Measurements from ENCODE around the gene PIGT. TPM values are rescaled to one million over a fixed set of nuclear protein-coding genes. Genes with fewer than 3 reads are reported as not detected.
A peak's percentile ranks its signal among the peaks of the same experiment; 100 is the strongest.

PIGT gene
- polyA plus RNA-seq, 3 donors: 49.2 to 87.6 (median 59.7) TPM

- H3K27ac ChIP-seq (ENCODE audit: low read depth in 1 of 2, low read length in 2 of 2): no peak overlapping the region
- Mint-ChIP-seq H3K4me3 (no peak overlapping the region), H3K27ac (peak overlapping the region in 4 of 7 donors; percentile 1 to 77 (median 26)), H3K36me3 (peaks cover 64 to 74% of the 10 kb centered on the region in 2 donors), H3K4me1 (peaks cover 14% of the 10 kb centered on the region), H3K9me3 (no peaks in the 10 kb centered on the region), H3K27me3 (ENCODE audit: low read depth in 3 of 3) (no peaks in the 10 kb centered on the region)
- intact Hi-C loops (cut with micrococcal nuclease): no loop called here
- no peak overlapping the region for H3K9ac ChIP-seq (ENCODE audit: insufficient read depth, low read length, poor library complexity, severe bottlenecking)
- H3K9me3 ChIP-seq (replicated peaks in 1 of 2; ENCODE audit: control insufficient read depth in 1 of 2, insufficient read depth in 1 of 2, low read length in 2 of 2): no peaks in the 10 kb centered on the region
- no peak for DNase-seq
- peaks cover 10 to 22% of the 10 kb centered on the region in 2 donors for H3K4me1 ChIP-seq (ENCODE audit: control insufficient read depth in 1 of 2, insufficient read depth in 2 of 2, low read length in 2 of 2)
- peaks cover 68 to 72% of the 10 kb centered on the region in 2 donors for H3K36me3 ChIP-seq (replicated peaks in 1 of 2; ENCODE audit: control insufficient read depth in 1 of 2, insufficient read depth in 2 of 2, low read length in 2 of 2)
- no peaks in the 10 kb centered on the region for H3K27me3 ChIP-seq (ENCODE audit: control insufficient read depth in 2 of 2, insufficient read depth in 2 of 2, low read length in 2 of 2)
- H3K79me2 ChIP-seq (ENCODE audit: insufficient read depth, low read length): peaks cover 35% of the 10 kb centered on the region
- no peak overlapping the region for H3K4me3 ChIP-seq (replicated peaks in 1 of 3; ENCODE audit: low read depth in 2 of 3, low read length in 3 of 3)
- WGBS (ENCODE audit: insufficient coverage): 97% methylated on average over 8 of the region's 8 CpGs
- H3K4me2 ChIP-seq (replicated peaks; ENCODE audit: extremely low read depth, low read length, poor library complexity, severe bottlenecking): no peak overlapping the region
- TF ChIP-seq CTCF (IDR thresholded peaks at IDR 0.05): no peak
- H2AFZ ChIP-seq (ENCODE audit: insufficient read depth, low read depth, low read length, poor library complexity, severe bottlenecking): no peak overlapping the region
- H4K20me1 ChIP-seq (ENCODE audit: insufficient read depth, low read length): peaks cover 6% of the 10 kb centered on the region
These were observed 4.2 kb downstream of the PIGT start for GRCh38 chr20:45420125-45420524.

GRCh38 chr20:45423700-45424099 lies 7.8 kb downstream of the PIGT start:
- no peak overlapping the region for H3K4me2 ChIP-seq (replicated peaks; ENCODE audit: extremely low read depth, low read length, poor library complexity, severe bottlenecking)
- H2AFZ ChIP-seq (ENCODE audit: insufficient read depth, low read depth, low read length, poor library complexity, severe bottlenecking): no peak overlapping the region
- H3K27me3 Mint-ChIP-seq (ENCODE audit: low read depth in 3 of 3): peaks cover 0 to 2% (median 0%) of the 10 kb centered on the region in 3 donors
- no peak overlapping the region for H3K4me3 Mint-ChIP-seq
- no peak overlapping the region for H3K27ac ChIP-seq (ENCODE audit: low read depth in 1 of 2, low read length in 2 of 2)
- no peaks in the 10 kb centered on the region for H3K4me1 Mint-ChIP-seq
- no peaks in the 10 kb centered on the region for H3K27me3 ChIP-seq (ENCODE audit: control insufficient read depth in 2 of 2, insufficient read depth in 2 of 2, low read length in 2 of 2)
- no peaks in the 10 kb centered on the region for H3K4me1 ChIP-seq (ENCODE audit: control insufficient read depth in 1 of 2, insufficient read depth in 2 of 2, low read length in 2 of 2)
- H3K9me3 ChIP-seq (replicated peaks in 1 of 2; ENCODE audit: control insufficient read depth in 1 of 2, insufficient read depth in 1 of 2, low read length in 2 of 2): no peaks in the 10 kb centered on the region
- peaks cover 85 to 89% of the 10 kb centered on the region in 2 donors for H3K36me3 Mint-ChIP-seq
- peaks cover 78 to 91% of the 10 kb centered on the region in 2 donors for H3K36me3 ChIP-seq (replicated peaks in 1 of 2; ENCODE audit: control insufficient read depth in 1 of 2, insufficient read depth in 2 of 2, low read length in 2 of 2)
- no peak overlapping the region for H3K4me3 ChIP-seq (replicated peaks in 1 of 3; ENCODE audit: low read depth in 2 of 3, low read length in 3 of 3)
- no CpG with 5 or more reads among the region's 2 CpGs for WGBS (ENCODE audit: insufficient coverage)
- no peak for TF ChIP-seq CTCF (IDR thresholded peaks at IDR 0.05)
- peak overlapping the region in 1 of 7 donors; percentile 21 for H3K27ac Mint-ChIP-seq
- no peaks in the 10 kb centered on the region for H3K9me3 Mint-ChIP-seq
- intact Hi-C loops (cut with micrococcal nuclease): no loop called here
- no peak for DNase-seq
- peaks cover 3% of the 10 kb centered on the region for H3K79me2 ChIP-seq (ENCODE audit: insufficient read depth, low read length)
- H3K9ac ChIP-seq (ENCODE audit: insufficient read depth, low read length, poor library complexity, severe bottlenecking): no peak overlapping the region
- H4K20me1 ChIP-seq (ENCODE audit: insufficient read depth, low read length): no peaks in the 10 kb centered on the region
